Mesenchymal stem cell (in vitro differentiated cells and primary cell): ENCODE measurements around the gene COPA.

Experiments
- DNase-seq: peaks from one replicate; pipeline ENCODE4 v3.0.0-alpha.2; 2013
- H2AFZ ChIP-seq: one replicate; pipeline ENCODE4 v1.6.1; 2013; ENCODE audit warnings: low read depth, mild to moderate bottlenecking, control low read depth, inconsistent platforms, low read length, moderate library complexity
- H2AK5ac ChIP-seq: 2 replicates; pipeline ENCODE4 v1.6.1; 2013; ENCODE audit warnings: low read length, moderate library complexity, mild to moderate bottlenecking, inconsistent platforms; ENCODE audit not compliant: severe bottlenecking
- H2BK120ac ChIP-seq: one replicate; pipeline ENCODE4 v1.6.1; 2013; ENCODE audit warnings: low read depth, mild to moderate bottlenecking, inconsistent platforms, low read length, moderate library complexity
- H2BK12ac ChIP-seq, 2 experiments: one replicate each; pipeline ENCODE4 v1.6.1; 2013; ENCODE audit warnings: inconsistent platforms in 2 of 2, low read length in 2 of 2, mild to moderate bottlenecking in 2 of 2, moderate library complexity in 2 of 2, control low read depth in 1 of 2
- H2BK15ac ChIP-seq: one replicate; pipeline ENCODE4 v1.6.1; 2013; ENCODE audit warnings: mild to moderate bottlenecking, low read depth, inconsistent platforms; ENCODE audit not compliant: poor library complexity, severe bottlenecking
- H2BK5ac ChIP-seq: 2 replicates; pipeline ENCODE4 v1.6.1; 2013; ENCODE audit warnings: low read depth, mild to moderate bottlenecking, low read length, control low read depth, inconsistent platforms; ENCODE audit not compliant: poor library complexity, severe bottlenecking
- H3K14ac ChIP-seq, 2 experiments: one replicate each; pipeline ENCODE4 v1.6.1; 2013; ENCODE audit warnings: inconsistent platforms in 2 of 2, low read length in 2 of 2, control low read depth in 1 of 2, mild to moderate bottlenecking in 1 of 2, moderate library complexity in 1 of 2
- H3K18ac ChIP-seq, 2 experiments: one replicate each; pipeline ENCODE4 v1.6.1; 2013; ENCODE audit warnings: inconsistent platforms in 2 of 2, low read length in 2 of 2, control low read depth in 1 of 2, low read depth in 1 of 2, mild to moderate bottlenecking in 1 of 2
- H3K23ac ChIP-seq, 2 experiments: one replicate each; pipeline ENCODE4 v1.6.1; 2013; ENCODE audit warnings: inconsistent platforms in 2 of 2, low read length in 2 of 2, mild to moderate bottlenecking in 2 of 2, moderate library complexity in 2 of 2, control low read depth in 1 of 2
- H3K27ac ChIP-seq: 2 replicates; pipeline ENCODE4 v1.5.1; 2013; ENCODE audit warnings: mild to moderate bottlenecking, moderate library complexity, low read length, control low read depth, inconsistent platforms; ENCODE audit not compliant: poor library complexity, severe bottlenecking
- H3K27me3 ChIP-seq, 2 experiments: 2 replicates each; pipeline versions ENCODE4 v1.6.1 to v1.7.0; 2013; ENCODE audit warnings: low read length in 2 of 2, mild to moderate bottlenecking in 2 of 2, moderate library complexity in 2 of 2, control low read depth in 1 of 2, inconsistent platforms in 1 of 2; ENCODE audit not compliant: control insufficient read depth in 1 of 2, insufficient read depth in 1 of 2
- H3K36me3 ChIP-seq, 2 experiments: 2 replicates each; pipeline versions ENCODE4 v1.6.1 to v1.7.0; 2013; ENCODE audit warnings: low read length in 2 of 2, control low read depth in 1 of 2, inconsistent platforms in 1 of 2, low read depth in 1 of 2, mild to moderate bottlenecking in 1 of 2; ENCODE audit not compliant: insufficient read depth in 2 of 2, control insufficient read depth in 1 of 2
- H3K4ac ChIP-seq, 2 experiments: one replicate each; pipeline ENCODE4 v1.6.1; 2013; ENCODE audit warnings: inconsistent platforms in 2 of 2, low read length in 2 of 2, mild to moderate bottlenecking in 2 of 2, moderate library complexity in 2 of 2, control low read depth in 1 of 2, low read depth in 1 of 2
- H3K4me1 ChIP-seq: 2 replicates; pipeline ENCODE4 v1.6.1; 2013; ENCODE audit warnings: low read depth, low read length, control low read depth; ENCODE audit not compliant: control insufficient read depth, insufficient read depth
- H3K4me2 ChIP-seq: 2 replicates; pipeline ENCODE4 v1.6.1; 2013; ENCODE audit warnings: low read length, mild to moderate bottlenecking, inconsistent platforms; ENCODE audit not compliant: poor library complexity, severe bottlenecking
- H3K4me3 ChIP-seq, 2 experiments: 2 replicates each; pipeline versions ENCODE4 v1.5.1 to v1.7.0; 2013; ENCODE audit warnings: low read length in 2 of 2, mild to moderate bottlenecking in 2 of 2, control low read depth in 1 of 2, low read depth in 1 of 2; ENCODE audit not compliant: insufficient read depth in 1 of 2
- H3K79me1 ChIP-seq: replicated peaks from 2 replicates; pipeline ENCODE4 v1.6.1; 2013; ENCODE audit warnings: mild to moderate bottlenecking, control low read depth, low read length, inconsistent platforms; ENCODE audit not compliant: poor library complexity, severe bottlenecking
- H3K9ac ChIP-seq: 2 replicates; pipeline ENCODE4 v1.7.0; 2013; ENCODE audit warnings: mild to moderate bottlenecking, low read length, moderate library complexity
- H3K9me3 ChIP-seq: 2 replicates; pipeline ENCODE4 v1.7.0; 2013; ENCODE audit warnings: mild to moderate bottlenecking, low read length; ENCODE audit not compliant: control insufficient read depth
- H4K8ac ChIP-seq: one replicate; pipeline ENCODE4 v1.6.1; 2013; ENCODE audit warnings: inconsistent platforms, mild to moderate bottlenecking, low read length, moderate library complexity
- H4K91ac ChIP-seq: one replicate; pipeline ENCODE4 v1.6.1; 2013; ENCODE audit warnings: mild to moderate bottlenecking, low read length, inconsistent platforms
- WGBS: methylation state at CpG from one replicate; pipeline ENCODE4 v1.1.7; 2013; ENCODE audit warnings: mixed read lengths; 5-methylcytosine and 5-hydroxymethylcytosine counted together

Gene COPA

DNA sequence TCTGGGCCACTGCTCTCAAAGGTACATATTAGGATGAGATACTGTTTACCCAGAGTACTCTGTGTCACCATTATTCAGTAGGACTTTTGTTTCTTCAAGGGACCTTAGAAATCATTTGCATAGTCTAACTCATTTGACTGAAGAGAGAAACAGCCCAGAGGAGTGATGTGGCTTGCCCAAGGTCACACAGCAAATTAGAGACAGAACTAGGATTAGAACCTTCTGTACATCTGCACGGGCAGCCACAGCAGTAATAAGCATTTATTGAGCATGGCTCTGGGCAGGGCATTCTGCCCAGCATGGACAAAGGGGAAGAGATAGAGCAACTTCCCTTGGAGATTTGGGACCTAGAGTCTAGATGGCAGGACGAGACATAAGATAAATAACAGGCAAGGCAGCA, 18.1 kb upstream of the COPA start:
- Histone ChIP-seq H3K4me3 (no peak overlapping the region), H2BK5ac (no peak overlapping the region), H3K79me1 (no peaks in the 10 kb centered on the region), H3K4ac (no peak overlapping the region), H3K9me3 (no peaks in the 10 kb centered on the region), H3K18ac (no peak overlapping the region), H3K23ac (no peak overlapping the region), H3K27ac (no peak overlapping the region), H3K4me1 (peaks cover 3% of the 10 kb centered on the region), H2BK15ac (no peak overlapping the region), H2AFZ (no peak overlapping the region), H3K36me3 (peaks cover 38 to 48% of the 10 kb centered on the region in 2 experiments), H3K9ac (no peak overlapping the region), H2BK12ac (no peak overlapping the region), H3K14ac (no peak overlapping the region), H3K4me2 (no peak overlapping the region), H4K91ac (no peak overlapping the region), H3K27me3 (peaks cover 0 to 2% of the 10 kb centered on the region in 2 experiments), H2AK5ac (no peak overlapping the region), H4K8ac (no peak overlapping the region), H2BK120ac (no peak overlapping the region)
- no peak for DNase-seq
- WGBS, result 88% methylated on average over 2 of the region's 2 CpGs

DNA sequence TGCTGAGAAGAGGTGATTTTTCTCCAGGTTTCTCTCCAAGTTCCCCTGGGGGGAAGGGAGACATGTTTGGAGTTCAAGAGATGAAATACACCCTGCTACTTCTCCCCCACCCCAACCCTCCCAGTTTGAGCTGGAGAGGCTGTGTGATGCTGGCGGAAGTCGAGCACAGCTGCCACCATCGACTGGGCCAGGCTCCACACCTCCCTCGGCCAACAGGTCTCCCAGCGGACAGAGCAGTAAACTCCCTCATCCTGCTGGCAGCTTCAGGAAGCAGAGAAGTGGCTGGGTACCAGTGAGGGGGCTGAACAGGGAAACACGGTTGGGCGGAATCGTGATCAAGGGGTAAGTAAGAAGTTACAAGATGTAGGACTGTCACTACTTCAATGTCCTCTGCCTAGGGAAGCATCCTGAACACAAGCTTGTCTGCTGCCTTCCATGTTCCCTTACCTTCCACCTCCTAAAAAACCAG, 17.2 kb upstream of the COPA start:
- Histone ChIP-seq H3K18ac (no peak overlapping the region), H3K9ac (no peak overlapping the region), H3K79me1 (peaks cover 1% of the 10 kb centered on the region), H3K27me3 (no peaks in the 10 kb centered on the region), H3K4me3 (peak overlapping the region in 1 of 2 experiments; percentile 8), H3K36me3 (peaks cover 47 to 57% of the 10 kb centered on the region in 2 experiments), H3K27ac (no peak overlapping the region), H2BK120ac (no peak overlapping the region), H3K4me2 (no peak overlapping the region), H3K9me3 (no peaks in the 10 kb centered on the region), H4K8ac (no peak overlapping the region), H2BK12ac (no peak overlapping the region), H4K91ac (no peak overlapping the region), H3K23ac (no peak overlapping the region), H3K4me1 (peaks cover 3% of the 10 kb centered on the region), H2BK5ac (no peak overlapping the region), H3K14ac (no peak overlapping the region), H2AFZ (no peak overlapping the region), H3K4ac (no peak overlapping the region), H2AK5ac (no peak overlapping the region), H2BK15ac (no peak overlapping the region)
- WGBS, result 99% methylated on average over 5 of the region's 8 CpGs
- no peak for DNase-seq

- H3K23ac ChIP-seq, result no peak overlapping the region
- no peaks in the 10 kb centered on the region for H3K9me3 ChIP-seq
- H3K14ac ChIP-seq, result no peak overlapping the region
- H2BK12ac ChIP-seq, result no peak overlapping the region
- no peak overlapping the region for H2BK15ac ChIP-seq
- no peak overlapping the region for H4K91ac ChIP-seq
- no peaks in the 10 kb centered on the region for H3K27me3 ChIP-seq
- DNase-seq, result no peak
- H2AK5ac ChIP-seq, result no peak overlapping the region
- H3K27ac ChIP-seq, result no peak overlapping the region
- 87% methylated on average over 8 of the region's 9 CpGs for WGBS
- H3K9ac ChIP-seq, result no peak overlapping the region
- H2AFZ ChIP-seq, result no peak overlapping the region
- no peak overlapping the region for H3K4me3 ChIP-seq
- no peak overlapping the region for H3K4me2 ChIP-seq
- H3K18ac ChIP-seq, result no peak overlapping the region
- no peak overlapping the region for H3K4ac ChIP-seq
- H2BK120ac ChIP-seq, result no peak overlapping the region
- H3K4me1 ChIP-seq, result peaks cover 3% of the 10 kb centered on the region
- peaks cover 49 to 63% of the 10 kb centered on the region in 2 experiments for H3K36me3 ChIP-seq
- no peak overlapping the region for H4K8ac ChIP-seq
- no peak overlapping the region for H2BK5ac ChIP-seq
- peaks cover 1% of the 10 kb centered on the region for H3K79me1 ChIP-seq
These were observed 16.6 kb upstream of the COPA start for GRCh38 chr1:160359559-160360226.

- H3K4ac ChIP-seq, result no peak overlapping the region
- H3K9ac ChIP-seq, result no peak overlapping the region
- H3K9me3 ChIP-seq, result no peaks in the 10 kb centered on the region
- H3K18ac ChIP-seq, result no peak overlapping the region
- H3K27me3 ChIP-seq, result no peaks in the 10 kb centered on the region
- H4K8ac ChIP-seq, result no peak overlapping the region
- no peak overlapping the region for H2BK12ac ChIP-seq
- no peak overlapping the region for H2BK5ac ChIP-seq
- H3K4me2 ChIP-seq, result no peak overlapping the region
- H3K4me3 ChIP-seq, result no peak overlapping the region
- no peak overlapping the region for H3K27ac ChIP-seq
- H3K4me1 ChIP-seq, result peaks cover 3% of the 10 kb centered on the region
- no peak overlapping the region for H2BK120ac ChIP-seq
- H2AFZ ChIP-seq, result no peak overlapping the region
- peaks cover 4% of the 10 kb centered on the region for H3K79me1 ChIP-seq
- H3K14ac ChIP-seq, result no peak overlapping the region
- DNase-seq, result no peak
- no peak overlapping the region for H3K23ac ChIP-seq
- H2BK15ac ChIP-seq, result no peak overlapping the region
- no peak overlapping the region for H2AK5ac ChIP-seq
- no peak overlapping the region for H4K91ac ChIP-seq
- 94% methylated on average over 4 of the region's 4 CpGs for WGBS
- H3K36me3 ChIP-seq, result peaks cover 61 to 79% of the 10 kb centered on the region in 2 experiments
These were observed 15.0 kb upstream of the COPA start for GRCh38 chr1:160358073-160358472.
